HepG2 (cell line): ENCODE measurements around the gene ZBTB32. TPM values are rescaled to one million over a fixed set of nuclear protein-coding genes. Genes with fewer than 3 reads are reported as not detected.

Experiments
- ASH2L ChIP-seq: fragments of 300-600, 200-600 bp; sonication (generic); IDR thresholded peaks from 2 replicates; pipeline ENCODE4 v1.7.0; 2017; ENCODE audit warnings: low read depth, mild to moderate bottlenecking, moderate library complexity, mixed read lengths, low read length; ENCODE audit not compliant: insufficient read length
- ATF1 ChIP-seq: IDR thresholded peaks from 2 replicates; pipeline ENCODE4 v1.6.1; 2016; ENCODE audit warnings: mild to moderate bottlenecking, control low read depth
- CBX2 ChIP-seq, 2 experiments: fragments of 200-600 bp in 1 of 2; sonication (generic); formaldehyde crosslinking in 1 of 2; IDR thresholded peaks; 2 replicates each; pipeline versions ENCODE4 v1.7.0 to v1.8.1; 2018 to 2022; ENCODE audit warnings: low read depth in 2 of 2, low read length in 1 of 2, mild to moderate bottlenecking in 1 of 2, missing genetic modification reagents in 1 of 2
- DNMT3B ChIP-seq: conservative IDR thresholded peaks from 2 replicates; pipeline ENCODE4 v1.6.1; 2016; ENCODE audit warnings: missing biosample characterization, control low read depth
- KDM1A ChIP-seq: IDR thresholded peaks from 2 replicates; pipeline ENCODE4 v1.6.1; 2016; ENCODE audit warnings: missing compliant biosample characterization
- KDM5B ChIP-seq: sonication (generic); formaldehyde crosslinking; IDR thresholded peaks from 2 replicates; pipeline ENCODE4 v1.4.0; 2020; ENCODE audit warnings: missing genetic modification reagents, mild to moderate bottlenecking, borderline replicate concordance
- MTA3 ChIP-seq: sonication (generic); formaldehyde crosslinking; IDR thresholded peaks from 2 replicates; pipeline ENCODE4 v1.4.0; 2020; ENCODE audit warnings: missing genetic modification reagents
- MTERF4 ChIP-seq: sonication (generic); formaldehyde crosslinking; IDR thresholded peaks from 2 replicates; pipeline ENCODE4 v1.8.0; 2023; ENCODE audit warnings: mild to moderate bottlenecking, missing genetic modification reagents
- MXD4 ChIP-seq: IDR thresholded peaks from 2 replicates; pipeline ENCODE4 v1.6.1; 2016; ENCODE audit warnings: mild to moderate bottlenecking, missing biosample characterization, missing genetic modification reagents
- NFIB ChIP-seq: sonication (generic); formaldehyde crosslinking; IDR thresholded peaks from 2 replicates; pipeline ENCODE4 v1.9.0; 2021; ENCODE audit warnings: missing genetic modification reagents, mild to moderate bottlenecking, borderline replicate concordance
- NR3C1 ChIP-seq: sonication (generic); formaldehyde crosslinking; IDR thresholded peaks from 2 replicates; pipeline ENCODE4 v1.4.0; 2020; ENCODE audit warnings: missing genetic modification reagents
- POLR2AphosphoS2 ChIP-seq: IDR thresholded peaks from 2 replicates; pipeline ENCODE4 v1.6.1; 2011; ENCODE audit warnings: low read depth, low read length, improper control_type of control experiment
- PPARG ChIP-seq: conservative IDR thresholded peaks from 2 replicates; pipeline ENCODE4 v1.6.1; 2016; ENCODE audit warnings: missing biosample characterization, missing genetic modification reagents
- PRDM10 ChIP-seq: sonication (generic); formaldehyde crosslinking; IDR thresholded peaks from 2 replicates; pipeline ENCODE4 v1.4.0; 2020; ENCODE audit warnings: low read depth, missing genetic modification reagents
- SOX13 ChIP-seq, 3 experiments: fragments of 450-650 bp in 1 of 3; sonication (generic) in 1 of 3; formaldehyde crosslinking in 1 of 3; IDR thresholded peaks in 2 of 3; conservative IDR thresholded peaks in 1 of 3; 2 replicates each; pipeline versions ENCODE4 v1.5.0 to v1.6.1; 2016 to 2020; ENCODE audit warnings: antibody characterized with exemption in 1 of 3, mild to moderate bottlenecking in 1 of 3, missing compliant biosample characterization in 1 of 3, missing genetic modification reagents in 1 of 3, moderate library complexity in 1 of 3
- ZBTB7A ChIP-seq: sonication (generic); formaldehyde crosslinking; IDR thresholded peaks from 2 replicates; pipeline ENCODE4 v1.8.0; 2022; ENCODE audit warnings: mild to moderate bottlenecking, missing genetic modification reagents
- ZNF547 ChIP-seq: sonication (generic); formaldehyde crosslinking; IDR thresholded peaks from 2 replicates; pipeline ENCODE4 v1.5.1; 2020; ENCODE audit warnings: mild to moderate bottlenecking, missing genetic modification reagents
- ZNF549 ChIP-seq: sonication (generic); formaldehyde crosslinking; IDR thresholded peaks from 2 replicates; pipeline ENCODE4 v1.5.0; 2020; ENCODE audit warnings: missing genetic modification reagents
- ZNF597 ChIP-seq: sonication (generic); formaldehyde crosslinking; IDR thresholded peaks from 2 replicates; pipeline ENCODE4 v1.5.0; 2020; ENCODE audit warnings: missing genetic modification reagents
- polyA plus RNA-seq, 8 experiments: library from polyadenylated mRNA; depleted of rRNA in 3 of 8; stranded (reverse) in 7 of 8; unstranded in 1 of 8; fragments of >200 nt; fragmentation: Illumina TruSeq in 4 of 8; extraction: Trizol in 4 of 8; gene quantifications; 2 replicates each; pipeline versions ENCODE4 v1.2.1 to v1.2.3, GENCODE V29; 2011 to 2016; ENCODE audit warnings: low read depth in 4 of 8, missing spikeins in 1 of 8, mixed read lengths in 1 of 8; ENCODE audit not compliant: insufficient read depth in 1 of 8
- total RNA-seq, 5 experiments: library from RNA; depleted of rRNA; stranded (reverse); fragments of >200 nt; fragmentation: Illumina TruSeq; extraction: Trizol; gene quantifications; 2 replicates each; pipeline ENCODE4 v1.2.3, GENCODE V29; 2016; ENCODE audit warnings: low read depth in 1 of 5

The ZBTB32 gene
- total and polyA plus RNA-seq, 2 of the 13 experiments (the other 11 are each of a cell fraction or from before 2014, with no cell fraction given) = not detected

GRCh38 chr19:35702223-35703012, 1.9 kb upstream of the ZBTB32 start (continued):
- TF ChIP-seq KDM5B (CRISPR knock-in tag) (peak; percentile 76; the same call in 1 of the 2 replicates), PRDM10 (CRISPR knock-in tag) (no peak), ZBTB7A (no peak), ATF1 (CRISPR knock-in tag) (peak; percentile 80), DNMT3B (CRISPR knock-in tag) (no peak), ASH2L (no peak), NFIB (no peak), MTA3 (CRISPR knock-in tag) (no peak), ZNF549 (CRISPR knock-in tag) (no peak), POLR2AphosphoS2 (no peak), CBX2 (IDR thresholded peaks at IDR 0.05; ENCODE audit: low read depth, low read length) (no peak), CBX2 (CRISPR knock-in tag; IDR thresholded peaks at IDR 0.05; ENCODE audit: low read depth) (no peak), PPARG (no peak), KDM1A (CRISPR knock-in tag) (no peak), MTERF4 (CRISPR knock-in tag) (no peak), ZNF547 (CRISPR knock-in tag) (peak; percentile 88), SOX13 (IDR thresholded peaks at IDR 0.05) (no peak), SOX13 (CRISPR knock-in tag; conservative IDR thresholded peaks at IDR 0.05 in 1 of 2, IDR thresholded peaks at IDR 0.05 in 1 of 2) (no peak), NR3C1 (CRISPR knock-in tag) (no peak), ZNF597 (CRISPR knock-in tag) (no peak), MXD4 (CRISPR knock-in tag) (no peak)
